GM13976 (cell line): ENCODE results near the gene LRGUK.

Experiments used
- DNase-seq: peaks from one replicate; pipeline ENCODE4 v3.0.0; 2012; ENCODE audit warnings: low spot score
- CTCF ChIP-seq: IDR thresholded peaks from 2 replicates; pipeline ENCODE4 v1.5.1; 2012; ENCODE audit warnings: borderline replicate concordance, mild to moderate bottlenecking; ENCODE audit not compliant: insufficient read depth; ENCODE audit errors: extremely low read depth, missing control alignments, control extremely low read depth
- in situ Hi-C: fragments of 300-500 bp; cut with MboI; formaldehyde crosslinking; loops from one replicate; pipeline ENCODE4 v1.12.0; 2022; ENCODE audit warnings: low sequenced_read_pairs, mixed read lengths, inconsistent platforms; ENCODE audit not compliant: unreplicated experiment

LRGUK gene

DNA sequence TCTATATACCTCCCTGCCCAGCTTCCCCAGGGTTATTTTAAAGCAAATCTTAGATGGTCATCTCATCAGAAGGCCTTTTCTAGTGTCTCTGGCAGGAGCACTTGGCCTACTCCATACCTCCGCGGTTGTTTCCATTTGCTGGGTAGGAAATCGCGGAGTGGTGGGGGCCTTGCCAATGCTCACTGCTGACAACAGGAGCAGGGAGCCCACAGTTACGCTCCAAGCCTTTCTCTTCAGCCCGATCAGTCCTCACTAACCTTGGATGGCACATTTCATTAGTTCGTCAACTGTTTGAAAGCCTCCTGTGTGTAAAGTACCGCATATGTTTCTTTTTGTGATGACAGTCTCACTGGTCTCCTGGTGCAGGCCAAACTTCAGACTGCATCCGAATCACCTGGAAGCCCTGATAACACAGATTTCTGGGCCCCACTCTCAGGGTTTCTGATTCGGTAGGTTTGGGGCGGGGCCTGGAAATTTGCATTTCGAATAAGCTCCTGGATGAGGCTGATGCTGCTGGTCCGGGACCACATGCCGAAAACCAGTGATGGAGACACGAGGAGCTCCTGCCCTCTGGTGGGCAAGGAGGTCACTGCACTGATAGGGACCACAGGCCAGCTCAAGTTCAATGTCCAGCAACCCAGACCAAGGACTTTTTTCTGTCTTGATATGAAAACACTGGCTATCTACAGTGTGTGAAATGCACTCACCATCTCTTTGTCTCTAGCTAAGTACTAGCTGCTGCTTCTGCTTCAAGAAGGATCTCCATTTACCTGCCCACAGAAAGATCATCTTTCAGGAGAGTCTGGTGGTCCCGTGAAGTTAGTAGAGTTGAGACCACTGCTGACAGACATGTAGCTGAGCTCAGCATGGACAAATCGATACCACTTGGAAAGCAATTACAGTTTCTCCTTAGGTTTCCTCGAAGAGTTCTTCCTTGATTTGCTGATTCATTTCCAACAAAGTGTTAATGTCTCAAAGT is 14.0 kb downstream of the LRGUK start:
- DNase-seq: peak; percentile 74
- peak; percentile 88 for TF ChIP-seq CTCF
- in situ Hi-C loops: no loop called here

- DNase-seq: no peak
- no peak for TF ChIP-seq CTCF
- in situ Hi-C loops: no loop called here
Observed at GRCh38 chr7:134141868-134142264, 14.7 kb downstream of the LRGUK start.

DNA sequence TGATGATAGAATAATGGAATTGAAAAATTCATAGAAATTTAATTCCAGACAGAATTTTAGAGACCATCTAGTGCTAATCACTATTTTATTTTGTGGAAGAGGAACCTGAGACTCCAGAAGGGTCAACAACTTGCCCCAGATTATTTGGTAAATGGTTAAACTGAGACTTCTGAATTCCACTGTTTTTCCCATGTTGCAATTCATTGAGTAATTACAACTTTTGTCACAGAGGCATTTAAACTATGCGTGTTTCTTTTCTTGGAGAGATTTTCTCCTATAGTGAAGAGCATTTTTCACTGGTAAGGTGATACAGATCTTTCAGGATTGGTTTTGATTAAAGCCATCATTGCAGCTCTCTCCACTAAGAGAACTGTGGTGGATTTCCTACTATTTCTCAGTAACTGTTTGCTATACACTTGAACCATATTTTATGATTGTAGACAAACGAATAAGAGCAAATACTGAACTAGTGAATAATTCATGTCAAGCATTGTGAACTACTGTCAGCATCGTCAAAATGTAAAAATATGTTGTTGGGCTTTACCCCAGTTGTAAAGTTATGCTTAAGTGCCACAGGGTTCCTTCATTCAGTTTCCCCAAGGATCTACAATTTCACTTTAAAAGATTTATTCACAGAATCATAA is 26.5 kb downstream of the LRGUK start:
- in situ Hi-C loops: no loop called here

DNA sequence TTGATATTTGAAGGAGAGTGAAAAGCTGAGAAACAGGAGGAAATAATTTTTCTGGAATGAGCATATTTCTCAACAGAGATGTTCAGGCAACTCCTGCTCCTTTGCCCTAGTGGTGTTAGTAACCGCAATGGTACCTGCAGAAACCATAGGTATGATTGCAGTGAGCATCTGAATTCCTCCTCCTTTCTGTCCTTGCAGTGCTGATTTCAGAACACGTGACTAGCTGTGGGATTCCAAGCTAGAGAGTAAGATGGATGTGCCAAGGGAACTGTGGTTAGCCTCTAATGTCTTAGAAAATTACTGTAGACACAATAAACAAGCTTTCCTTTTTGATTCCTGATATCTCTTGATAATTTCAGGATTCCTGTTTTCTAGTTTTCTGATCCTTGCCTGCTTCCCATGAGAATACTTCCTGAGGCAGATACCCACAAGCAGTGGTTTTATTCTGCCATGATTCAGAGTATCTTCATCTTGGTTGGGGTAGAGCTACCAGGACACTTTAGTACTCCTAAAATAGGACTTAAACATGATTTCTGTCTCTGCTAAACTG is 27.5 kb downstream of the LRGUK start:
- in situ Hi-C loops: no loop called here
- TF ChIP-seq CTCF: no peak
- DNase-seq: no peak

More for the DNA sequence above, 26.5 kb downstream of the LRGUK start:
- no peak for DNase-seq
- TF ChIP-seq CTCF: no peak

- no peak for TF ChIP-seq CTCF
- in situ Hi-C loops: no loop called here
- DNase-seq: no peak
Observed at GRCh38 chr7:134155206-134155605, 28.1 kb downstream of the LRGUK start.

DNA sequence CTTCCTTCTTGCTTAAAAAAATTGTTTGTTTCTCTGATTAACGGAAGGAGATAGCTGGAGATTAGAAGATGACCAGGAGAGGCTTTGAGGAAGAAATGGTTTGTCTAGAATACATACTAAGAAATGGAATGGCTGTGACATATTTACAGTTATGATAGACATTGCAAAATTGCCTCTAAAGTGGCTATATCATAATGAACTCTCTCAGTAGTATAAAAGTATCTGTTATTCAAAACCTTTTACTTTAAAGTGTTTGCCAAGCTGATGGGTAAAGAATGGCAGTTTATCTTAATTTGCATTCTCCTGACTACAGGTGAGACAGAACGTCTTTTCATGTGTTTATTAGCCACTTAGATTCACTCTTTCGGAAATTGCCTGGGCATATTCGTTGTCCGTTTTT is 28.7 kb downstream of the LRGUK start:
- DNase-seq: no peak
- TF ChIP-seq CTCF: no peak
- in situ Hi-C loops: no loop called here
